HK-2 (cell line): Measurements from ENCODE around the gene RASD2.

Experiments
- DNase-seq: peaks from one replicate; pipeline ENCODE4 v3.0.0-alpha.2; 2018; ENCODE audit not compliant: unreplicated experiment

The RASD2 gene

DNA sequence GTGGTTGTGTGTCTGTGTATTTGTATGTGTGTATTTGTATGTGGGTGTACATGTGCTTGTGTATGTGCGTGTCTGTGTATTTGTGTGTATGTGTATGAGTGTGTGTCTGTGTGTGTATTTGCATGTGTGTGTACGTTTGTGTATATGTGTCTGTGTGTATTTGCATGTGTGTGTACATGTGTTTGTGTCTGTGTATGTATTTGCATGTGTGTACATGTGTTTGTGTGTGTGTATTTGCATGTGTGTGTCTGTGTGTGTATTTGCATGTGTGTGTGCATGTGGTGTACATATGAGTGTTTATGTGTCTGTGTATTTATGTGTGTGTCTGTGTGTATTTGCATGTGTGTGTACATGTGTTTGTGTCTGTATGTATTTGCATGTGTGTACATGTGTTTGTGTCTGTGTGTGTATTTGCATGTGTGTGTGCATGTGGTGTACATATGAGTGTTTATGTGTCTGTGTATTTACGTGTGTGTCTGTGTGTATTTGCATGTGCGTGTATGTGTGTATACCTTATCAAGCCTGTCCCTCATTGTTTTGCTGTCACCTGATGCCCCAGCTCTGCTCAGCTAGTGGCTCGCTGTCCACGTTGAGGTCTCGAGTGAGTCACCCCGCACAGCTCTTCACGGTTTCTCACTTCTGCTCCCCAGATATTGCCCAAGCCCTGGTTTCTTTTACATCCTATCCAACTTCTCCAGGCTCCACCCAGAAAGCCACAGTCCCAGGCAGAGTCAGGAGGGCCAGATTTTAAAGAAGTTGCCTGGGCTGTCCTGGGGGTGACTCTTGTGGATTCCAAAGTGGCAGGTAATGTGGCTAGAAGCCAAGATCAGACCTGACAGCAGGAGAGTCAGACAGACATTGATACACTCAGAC is 61.3 kb downstream of the RASD2 start:
- DNase-seq = peak; percentile 62
